LNCAP (cell line): ENCODE data around the gene DACT3.

ENCODE experiments used
- CTCF ChIP-seq: fragments of 450-650 bp; IDR thresholded peaks from 2 replicates; pipeline ENCODE4 v1.5.1; 2017; ENCODE audit warnings: mild to moderate bottlenecking

Gene DACT3

GRCh38 chr19:46648060-46648960, 12.7 kb downstream of the DACT3 start:
- no peak for TF ChIP-seq CTCF

GRCh38 chr19:46646402-46646801, 14.6 kb downstream of the DACT3 start:
- no peak for TF ChIP-seq CTCF

- no peak for TF ChIP-seq CTCF
Observed at GRCh38 chr19:46644720-46645119, 16.3 kb downstream of the DACT3 start.

- no peak for TF ChIP-seq CTCF
Observed at GRCh38 chr19:46640656-46641055, 20.3 kb downstream of the DACT3 start.

GRCh38 chr19:46639358-46640182, 21.4 kb downstream of the DACT3 start:
- no peak for TF ChIP-seq CTCF

GRCh38 chr19:46637224-46637623, 23.8 kb downstream of the DACT3 start:
- TF ChIP-seq CTCF, result no peak

GRCh38 chr19:46635920-46636761, 24.8 kb downstream of the DACT3 start, which contains the start of gene GNG8:
Gene GNG8 (minus strand): TSS chr19:46636202. CDS start chr19:46634682, 1,520 bp downstream.
- TF ChIP-seq CTCF, result no peak
